Effector CD4-positive, alpha-beta T cell (primary cell): ENCODE measurements around the gene NPLOC4.
A peak's percentile ranks its signal among the peaks of the same experiment; 100 is the strongest.
"Not testable (repeated sequence)": the region's sequence is repeated elsewhere in the genome, so short reads cannot be mapped to it uniquely, and the experiment has no call there.

Source experiments
- DNase-seq: peaks from one replicate; pipeline ENCODE4 v3.0.0-alpha.2; 2020
- total RNA-seq: gene quantifications from one replicate; lab custom pipeline; 2026; lab: John Stamatoyannopoulos, UW

The NPLOC4 gene
- 119 reads per million, percentile 85 among the genes with 10 or more reads in this experiment for total RNA-seq

DNA sequence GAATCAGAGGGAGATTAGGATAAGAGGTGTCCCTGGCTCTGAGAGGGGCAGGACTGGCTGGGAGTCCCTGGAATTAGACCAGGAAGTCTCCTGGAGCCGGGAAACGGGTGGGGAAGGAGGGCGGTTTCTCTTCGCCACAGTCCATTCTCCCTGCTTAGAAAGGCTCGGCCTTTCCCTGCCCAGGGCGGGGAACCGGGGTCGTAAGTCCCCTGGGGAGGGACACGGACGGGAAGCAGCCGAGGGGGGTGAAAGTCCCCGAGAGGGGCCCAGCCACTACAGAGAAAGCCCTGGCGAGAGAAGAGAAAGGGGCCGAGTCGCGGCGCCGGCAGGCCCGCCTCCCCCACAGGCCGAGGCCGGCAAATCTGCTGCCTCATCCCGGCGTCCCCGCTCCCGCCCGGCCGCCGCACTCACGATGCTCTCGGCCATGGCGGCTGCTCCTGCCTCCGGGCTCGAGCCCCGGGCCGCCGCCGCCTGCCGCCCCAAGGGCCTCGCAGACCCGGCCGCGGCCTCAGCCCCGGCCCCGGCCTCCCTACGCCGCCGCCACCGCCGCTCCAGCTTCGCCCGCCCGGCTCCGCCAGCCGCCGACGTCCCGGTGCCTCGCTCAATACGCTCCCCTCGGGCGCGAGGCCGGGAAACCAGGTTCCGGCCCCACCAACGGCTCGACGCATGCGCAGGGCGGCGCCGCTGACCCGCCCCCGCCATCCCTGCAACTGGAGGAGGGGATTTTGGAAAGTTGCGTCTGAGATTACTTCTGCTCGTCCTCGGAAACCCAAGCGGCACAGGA, at the start of gene NPLOC4, which contains the start of gene TSPAN10:
TSS of gene NPLOC4 (minus strand) at position 608 of the 784 bp plus-strand sequence. CDS start at position 426, 182 bp downstream.
TSS of gene TSPAN10 (plus strand) at position 692 of the 784 bp plus-strand sequence. CDS start 5,217 bp downstream, outside the sequence.
- peak; percentile 69 for DNase-seq

DNA sequence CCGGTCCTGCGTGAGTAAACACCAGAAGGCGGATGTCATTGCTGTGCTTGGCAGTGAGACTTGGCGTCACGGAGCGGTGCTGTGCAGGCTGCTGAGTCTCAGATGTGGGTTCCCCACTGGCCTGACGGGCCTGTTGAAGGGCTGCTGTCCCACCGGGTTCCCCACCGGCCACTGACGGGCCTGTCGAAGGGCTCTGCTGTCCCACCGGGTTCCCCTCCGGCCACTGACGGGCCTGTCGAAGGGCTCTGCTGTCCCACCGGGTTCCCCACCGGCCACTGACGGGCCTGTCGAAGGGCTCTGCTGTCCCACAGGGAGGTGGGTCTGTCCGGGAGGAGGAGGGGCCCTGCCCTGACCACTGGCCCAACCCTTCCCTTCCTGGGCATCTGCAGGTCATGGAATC, 49.7 kb upstream of the NPLOC4 start:
- DNase-seq: no peak

DNA sequence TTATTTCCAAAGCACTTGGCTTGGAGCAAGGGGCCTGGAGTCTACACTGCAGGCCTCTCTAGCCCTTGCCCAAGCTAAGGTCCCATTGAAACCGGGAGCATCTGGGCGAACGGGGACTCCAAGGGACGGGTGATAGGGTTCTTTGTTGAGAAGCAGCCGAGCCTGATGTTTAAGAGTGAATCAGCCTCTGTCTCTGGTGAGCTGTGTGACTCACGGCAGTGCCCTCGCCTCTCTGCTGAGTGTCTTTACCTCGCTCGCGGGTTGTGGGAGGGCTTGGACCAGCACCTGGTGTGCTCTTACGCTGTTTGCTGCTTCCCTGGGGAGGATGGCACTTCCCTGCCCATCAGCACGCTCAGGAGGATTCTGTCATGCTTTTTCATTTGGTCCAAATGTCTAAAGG, 48.2 kb upstream of the NPLOC4 start:
- DNase-seq: no peak

DNA sequence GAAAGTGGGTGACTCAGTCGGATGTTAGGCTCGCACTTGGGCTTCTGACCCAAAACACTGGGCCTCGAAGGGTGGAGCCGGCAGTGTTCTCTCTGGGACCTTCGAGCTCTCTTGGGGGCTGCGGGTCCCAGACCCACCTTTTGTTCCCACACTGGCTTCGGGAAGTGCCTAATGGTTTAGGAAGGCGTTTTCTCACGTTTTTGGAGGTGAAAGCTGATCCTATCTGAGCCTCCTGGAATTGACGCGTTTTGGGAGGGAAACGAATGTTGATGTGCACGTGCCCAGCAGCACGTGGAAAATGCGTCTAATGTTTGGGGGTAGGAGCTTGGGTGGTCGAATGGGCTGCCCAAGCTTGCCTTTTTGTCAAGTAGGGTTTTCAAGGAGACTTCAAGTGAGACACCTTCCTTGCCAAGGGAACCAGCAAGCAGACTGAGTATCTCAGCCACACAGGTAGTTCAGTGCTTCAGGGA, 47.6 kb upstream of the NPLOC4 start:
- DNase-seq: no peak

DNA sequence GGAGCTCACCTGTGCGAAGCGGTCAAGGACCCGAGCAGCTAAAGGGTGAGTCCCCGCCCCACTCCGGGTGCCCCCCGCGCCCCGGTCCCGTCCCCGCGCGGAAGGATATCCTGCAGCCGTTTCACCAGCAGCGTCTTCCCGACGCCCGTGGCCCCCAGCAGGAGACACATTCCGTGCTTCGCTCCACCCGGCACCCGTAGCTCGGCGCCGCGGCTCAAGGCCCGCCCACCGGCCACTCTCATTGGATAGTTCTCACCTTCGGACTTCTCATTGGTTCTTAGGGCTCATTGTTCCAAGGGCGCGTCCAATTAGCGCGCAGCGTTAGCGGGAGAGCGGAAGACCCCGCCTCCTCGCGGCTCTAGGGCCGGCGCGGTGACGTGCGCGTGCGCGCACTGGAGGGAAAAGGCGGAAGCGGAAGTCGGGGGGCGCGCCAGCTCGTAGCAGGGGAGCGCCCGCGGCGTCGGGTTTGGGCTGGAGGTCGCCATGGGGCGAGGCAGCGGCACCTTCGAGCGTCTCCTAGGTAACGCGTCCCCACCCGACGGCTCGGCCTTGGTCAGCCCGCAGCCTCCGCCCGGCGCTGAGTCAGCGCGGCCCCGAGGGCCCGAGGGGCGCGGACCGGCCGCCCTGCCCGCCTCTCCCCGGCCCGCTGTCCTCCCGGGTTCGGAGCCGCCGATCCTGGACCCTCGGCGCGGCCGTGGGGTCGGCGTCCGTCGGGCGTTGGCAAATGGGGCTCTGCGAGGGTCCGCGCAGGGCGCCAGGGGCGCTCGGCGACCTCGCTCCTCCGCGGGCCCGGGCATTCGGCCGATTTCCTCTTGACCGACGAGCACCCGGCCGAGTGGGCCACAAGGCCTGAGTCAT, 46.9 kb upstream of the NPLOC4 start, which contains the start of the genes ARL16 and HGS:
TSS of gene ARL16 (minus strand) at position 214 of the 858 bp plus-strand sequence. CDS start at position 170, 44 bp downstream.
TSS of gene HGS (plus strand) at position 428 of the 858 bp plus-strand sequence. CDS start at position 484, 56 bp downstream.
- peak; percentile 95 for DNase-seq

DNA sequence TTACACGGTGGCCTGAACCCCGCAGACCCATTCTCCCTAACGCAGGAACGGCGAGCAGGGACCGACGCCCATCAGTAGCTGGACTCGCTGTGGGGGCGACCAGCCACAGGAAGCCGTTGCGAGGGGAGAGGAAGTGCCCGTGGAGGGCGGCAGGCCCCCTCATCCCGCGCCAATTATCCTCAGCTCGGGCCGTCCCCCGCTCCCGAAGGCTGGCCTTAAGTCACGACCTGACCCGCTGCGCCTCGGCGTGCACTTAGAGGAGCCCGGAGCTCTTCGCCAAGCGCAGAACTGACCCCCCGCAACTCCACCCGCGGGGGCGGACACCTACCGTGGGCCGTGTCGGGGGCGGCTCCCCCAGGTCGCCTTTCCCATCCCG, 46.3 kb upstream of the NPLOC4 start:
- no peak for DNase-seq

DNA sequence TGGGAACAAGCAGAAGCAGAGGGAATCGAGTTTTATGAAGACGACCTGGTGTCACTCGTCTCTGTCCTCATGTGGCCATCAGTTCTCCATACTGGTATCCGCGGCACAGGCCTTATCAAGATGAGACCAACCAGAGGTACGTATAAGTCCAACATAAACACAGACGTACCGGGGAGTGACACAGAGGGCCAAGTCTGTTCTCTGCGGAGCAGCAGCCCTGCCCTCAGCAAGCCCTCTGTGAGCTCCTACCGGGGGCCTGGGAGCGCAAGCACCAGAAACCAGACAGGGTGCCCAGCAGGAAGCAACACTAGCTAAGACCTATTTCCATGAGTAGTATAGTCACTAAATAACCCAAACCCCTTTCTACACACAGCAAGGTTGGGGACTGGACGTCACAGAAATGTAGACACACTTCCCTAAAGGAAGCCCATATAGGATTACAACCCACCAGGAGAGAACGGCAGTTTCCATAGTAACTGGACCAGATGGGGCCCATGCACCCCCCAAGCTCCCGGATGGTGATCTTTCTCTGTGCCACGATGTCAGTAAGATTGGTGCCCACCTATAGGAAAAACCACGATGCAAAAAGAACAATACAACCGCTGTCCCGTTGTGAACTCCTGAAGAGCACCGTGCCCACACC, 45.8 kb upstream of the NPLOC4 start:
- DNase-seq: no peak

DNA sequence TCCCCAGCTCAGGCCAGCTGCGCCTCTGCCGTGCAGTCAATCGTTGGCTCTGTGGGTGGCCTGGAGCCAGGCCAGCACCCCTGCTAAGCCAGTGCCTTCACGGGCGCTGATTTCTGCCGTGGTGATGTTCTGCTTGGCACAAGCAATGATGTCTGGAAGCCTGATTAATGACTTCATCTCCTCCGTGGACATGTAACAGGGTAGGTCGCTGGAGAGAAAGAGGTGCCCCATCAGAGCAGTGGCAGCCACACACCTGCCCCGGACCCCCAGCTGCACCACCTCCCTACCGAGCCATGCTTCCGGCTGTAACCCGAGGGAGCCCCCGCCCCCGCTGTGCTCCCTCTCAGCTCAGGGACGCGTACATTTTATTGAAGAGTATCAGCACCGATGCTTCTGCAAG, 44.8 kb upstream of the NPLOC4 start:
- DNase-seq: no peak

DNA sequence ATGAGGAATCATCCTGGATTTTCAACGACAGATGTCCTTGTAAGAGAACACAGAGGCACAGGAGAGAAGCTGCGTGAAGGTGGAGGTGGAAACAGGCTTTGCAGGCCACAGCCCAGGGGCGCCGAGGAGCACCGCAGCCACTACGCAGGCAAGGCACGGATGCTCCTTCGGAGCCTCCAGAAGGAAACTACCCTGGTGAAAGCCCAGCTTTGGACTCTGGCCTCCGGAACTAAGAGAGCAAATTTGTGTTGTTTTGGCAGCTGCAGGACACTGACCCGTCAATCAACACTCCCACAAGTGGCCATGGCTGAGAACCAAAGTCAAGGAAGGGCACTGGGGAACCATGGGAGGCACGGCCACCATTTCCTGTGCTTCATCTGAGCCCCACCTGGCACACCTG, 43.2 kb upstream of the NPLOC4 start:
- no peak for DNase-seq

DNA sequence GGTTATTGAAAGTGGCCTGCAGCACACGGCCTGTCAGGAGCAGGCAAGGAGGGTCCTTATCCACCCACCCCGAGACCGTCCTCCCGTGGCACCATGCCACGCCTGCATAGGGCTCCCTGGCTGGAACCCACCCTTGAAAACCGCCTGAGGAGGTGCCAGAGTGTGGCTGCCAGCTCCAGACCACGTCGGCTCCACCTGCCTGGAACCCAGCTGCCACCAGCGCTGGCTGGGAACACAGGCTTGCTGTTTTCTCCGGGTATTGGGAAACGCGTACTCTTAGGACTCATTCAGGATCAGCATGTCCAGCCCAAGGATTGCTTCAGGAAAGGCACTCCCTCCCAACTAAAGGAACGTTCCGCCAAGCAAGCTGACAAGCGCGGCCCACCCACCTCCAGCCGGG, 40.0 kb upstream of the NPLOC4 start:
- DNase-seq: no peak

DNA sequence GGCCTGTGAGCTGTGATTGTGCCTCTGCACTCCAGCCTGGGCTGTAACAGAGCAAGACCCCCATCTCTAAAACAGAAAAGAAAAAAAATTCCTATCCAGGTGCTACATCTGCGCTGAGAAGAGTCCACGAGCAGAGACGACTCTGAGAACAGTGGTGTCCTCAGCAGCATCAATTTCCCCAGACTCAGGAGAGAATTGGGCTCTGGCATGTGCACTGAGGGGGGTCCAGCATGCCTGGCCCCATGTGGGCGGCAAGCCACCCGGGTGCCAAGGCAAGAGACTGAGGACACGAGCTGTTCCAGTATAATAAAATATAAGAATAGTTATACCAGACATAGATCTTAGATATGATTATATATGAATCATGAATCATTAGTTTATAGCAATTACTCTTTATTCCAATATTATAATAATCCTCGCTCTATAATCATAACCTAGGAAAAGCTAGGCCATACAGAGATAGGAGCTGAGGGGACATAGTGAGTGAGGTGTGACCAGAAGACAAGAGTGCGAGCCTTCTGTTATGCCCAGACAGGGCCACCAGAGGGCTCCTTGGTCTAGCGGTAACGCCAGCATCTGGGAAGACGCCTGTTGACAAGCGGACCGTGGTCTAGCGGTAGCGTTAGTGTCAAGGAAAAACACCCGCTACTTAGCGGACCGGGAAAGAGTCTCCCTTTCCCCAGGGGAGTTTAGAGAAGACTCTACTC, 38.8 kb upstream of the NPLOC4 start:
- DNase-seq: not testable (repeated sequence)

DNA sequence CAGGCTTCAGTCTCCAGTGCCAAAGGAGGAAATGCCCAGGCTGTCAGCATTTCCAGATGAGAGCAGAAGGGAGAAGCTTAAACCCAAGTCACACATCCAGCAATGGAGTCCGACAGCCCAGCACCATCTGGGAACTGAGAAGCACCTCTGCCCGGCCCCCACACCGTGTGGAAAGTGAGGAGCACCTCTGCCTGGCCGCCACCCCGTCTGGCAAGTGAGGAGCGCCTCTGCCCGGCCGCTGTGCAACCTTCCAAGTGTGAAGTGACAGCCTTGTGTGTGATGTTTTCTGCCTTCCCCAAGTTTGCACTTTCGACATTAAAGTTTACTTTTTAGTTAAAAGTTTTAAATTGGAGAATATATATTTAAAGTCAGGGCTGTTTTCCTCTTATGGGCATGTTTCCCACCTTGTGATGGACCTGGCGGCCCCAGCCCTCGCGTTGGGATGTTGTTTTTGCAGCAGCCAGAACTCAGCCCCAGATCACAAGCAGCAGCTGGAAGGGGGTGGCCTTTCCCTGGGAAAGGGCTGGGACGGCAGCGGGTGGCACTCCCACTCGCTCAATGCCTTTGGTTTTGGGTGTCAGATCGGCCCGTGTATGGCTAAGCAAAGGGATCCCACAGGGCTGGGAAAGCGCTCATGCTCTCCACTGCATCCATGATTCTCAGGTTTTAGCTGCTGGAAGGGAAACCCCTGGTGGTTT, 36.8 kb upstream of the NPLOC4 start:
- no peak for DNase-seq

DNA sequence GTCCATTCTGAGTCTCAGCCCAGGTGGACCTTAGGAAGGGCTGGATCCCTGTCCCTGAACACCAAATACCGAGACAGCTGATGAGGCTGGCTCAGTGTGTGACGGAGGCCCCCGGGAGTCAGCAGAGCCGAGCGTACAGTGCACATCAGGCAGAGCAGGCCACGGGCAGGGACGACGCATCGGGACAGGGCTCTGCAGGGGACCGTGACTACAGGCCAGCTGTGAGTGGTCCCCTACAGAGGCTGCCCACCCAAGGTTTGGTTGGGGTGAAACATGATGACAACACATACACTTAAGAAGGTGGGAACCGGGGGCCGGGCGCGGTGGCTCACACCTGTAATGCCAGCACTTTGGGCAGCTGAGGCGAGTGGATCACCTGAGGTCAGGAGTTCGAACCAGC, 36.0 kb upstream of the NPLOC4 start:
- DNase-seq: no peak

DNA sequence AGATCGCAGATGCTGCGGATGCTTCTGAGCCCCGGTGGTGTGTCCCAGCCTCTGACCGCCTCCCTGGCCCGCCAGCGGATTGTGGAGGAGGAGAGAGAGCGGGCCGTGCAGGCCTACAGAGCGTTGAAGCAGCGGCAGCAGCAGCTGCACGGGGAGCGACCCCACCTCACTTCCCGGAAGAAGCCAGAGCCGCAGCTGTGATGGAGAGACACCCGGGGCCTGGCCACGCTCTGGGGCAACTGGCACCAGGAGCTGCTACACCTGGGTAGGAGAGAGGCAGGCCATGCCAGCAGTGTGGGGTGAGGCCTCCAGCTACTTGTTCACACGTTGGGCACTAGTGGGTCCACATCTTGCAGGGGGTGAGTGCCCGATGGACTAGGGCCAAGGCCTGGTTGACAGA, 35.6 kb upstream of the NPLOC4 start:
- no peak for DNase-seq

DNA sequence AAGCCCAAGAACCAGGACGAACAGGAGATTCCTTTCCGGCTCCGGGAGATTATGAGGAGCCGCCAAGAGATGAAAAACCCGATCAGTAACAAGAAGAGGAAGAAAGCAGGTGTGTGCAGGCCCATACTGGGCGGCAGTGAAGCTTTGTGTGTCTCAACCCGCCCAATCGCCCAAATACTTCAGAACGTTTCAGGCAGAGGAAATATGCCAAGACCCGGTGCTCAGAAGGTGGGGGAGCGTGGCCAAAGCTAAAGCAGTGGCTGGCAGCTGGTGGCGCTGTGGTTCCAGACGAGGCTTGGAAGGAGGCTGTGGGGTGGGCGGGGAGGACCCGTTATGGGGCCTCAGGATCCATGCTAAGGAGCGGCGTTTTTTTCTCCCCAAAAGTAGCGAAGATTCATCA, 30.8 kb upstream of the NPLOC4 start:
- DNase-seq: no peak

DNA sequence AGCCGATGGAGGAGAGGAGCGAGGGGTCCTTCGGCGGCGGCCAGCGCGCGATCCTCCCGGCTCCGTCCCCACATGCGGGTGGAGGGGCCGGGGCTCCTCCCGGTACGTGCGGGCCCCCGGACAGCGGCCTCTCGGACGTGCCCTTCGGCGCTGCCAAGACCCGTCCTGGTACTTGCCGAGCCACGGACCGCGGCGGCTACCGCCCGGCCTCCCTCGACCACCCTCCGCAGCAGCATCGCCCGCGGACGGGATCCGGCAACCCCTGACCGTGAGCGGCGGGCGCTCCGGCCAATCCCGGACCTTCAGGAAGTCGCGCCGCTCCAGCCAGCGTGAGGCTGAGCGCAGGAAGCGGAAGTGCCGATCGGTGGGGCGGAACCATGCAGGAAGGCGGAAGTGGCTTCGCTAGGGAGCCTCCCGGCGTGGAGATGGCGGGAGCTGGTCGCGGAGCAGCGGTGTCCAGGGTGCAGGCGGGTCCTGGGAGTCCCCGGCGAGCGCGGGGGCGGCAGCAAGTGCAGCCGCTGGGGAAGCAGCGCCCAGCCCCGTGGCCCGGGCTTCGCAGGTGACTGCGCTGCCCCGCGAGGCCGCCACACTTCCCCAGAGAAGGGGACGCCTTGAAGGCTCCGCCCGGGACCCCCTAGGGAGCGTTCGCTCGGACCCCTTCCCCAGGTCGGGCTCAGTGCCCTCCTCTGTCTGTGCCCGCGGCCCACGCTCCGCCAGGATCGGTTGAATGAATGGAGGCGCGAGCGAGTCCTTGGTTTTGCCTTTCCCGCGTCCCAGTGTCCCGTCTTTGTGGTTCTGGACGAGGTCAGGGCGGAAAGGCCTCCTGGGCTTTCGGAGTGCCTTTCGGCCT, 29.7 kb upstream of the NPLOC4 start, which contains the start of the genes CCDC137 and OXLD1:
TSS of gene CCDC137 (plus strand) at position 396 of the 850 bp plus-strand sequence. CDS start at position 426, 30 bp downstream.
TSS of gene OXLD1 (minus strand) at position 264 of the 850 bp plus-strand sequence. CDS start at position 236, 28 bp downstream.
- peak; percentile 92 for DNase-seq

DNA sequence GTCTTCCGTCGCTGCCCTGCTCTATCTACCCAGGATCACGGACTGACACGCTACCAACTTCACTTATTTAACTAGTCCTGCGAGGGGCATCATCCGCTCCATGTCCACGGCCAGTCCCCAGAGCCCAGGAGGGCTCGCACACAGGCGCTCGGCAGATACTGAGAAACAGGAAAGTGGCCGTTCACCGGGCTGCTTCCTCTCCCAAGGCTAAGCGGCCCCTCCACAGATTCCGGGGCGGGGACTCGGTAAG, 29.1 kb upstream of the NPLOC4 start:
- no peak for DNase-seq

DNA sequence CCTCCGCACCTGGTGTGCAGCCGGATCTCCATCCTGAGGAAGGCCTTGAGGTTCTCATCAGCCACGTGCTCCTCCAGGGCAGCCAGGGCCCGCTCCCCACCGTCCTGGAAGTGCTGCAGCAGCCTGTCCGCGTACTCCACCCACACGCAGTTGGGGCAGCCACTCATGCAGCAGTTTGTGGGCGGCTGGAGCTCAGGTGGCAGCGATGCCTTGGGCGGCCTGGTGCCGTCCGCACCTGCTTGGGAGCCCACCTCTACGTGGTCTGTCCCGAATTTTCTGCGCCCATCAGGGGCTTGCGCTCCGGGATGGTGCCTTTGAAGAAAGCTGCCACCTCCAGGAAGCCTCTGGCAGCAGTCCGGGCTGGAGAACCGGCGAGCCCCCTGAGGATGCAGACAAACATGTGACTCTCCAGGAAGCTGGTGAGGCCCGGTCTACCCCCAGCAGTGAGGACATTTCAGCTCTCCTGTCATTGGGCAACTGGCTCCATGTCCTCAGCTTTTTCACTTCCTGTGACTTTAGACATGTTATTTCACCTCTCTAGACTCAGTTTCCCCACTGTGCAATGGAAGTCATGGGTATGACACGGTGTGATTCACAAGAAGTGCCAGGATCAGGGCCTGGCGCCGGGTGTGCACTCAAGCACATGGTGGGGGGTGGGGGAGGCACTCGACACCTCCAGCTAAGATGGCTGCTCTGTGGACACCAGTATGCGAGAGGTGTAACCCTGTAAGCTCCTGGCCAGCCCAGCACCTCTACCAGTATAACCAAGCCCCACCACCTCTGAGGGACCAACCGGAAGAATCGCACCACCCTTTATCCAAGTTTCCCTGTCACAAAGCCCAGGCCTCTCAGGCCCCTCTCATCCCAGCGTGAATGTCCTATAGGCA, 28.5 kb upstream of the NPLOC4 start:
- DNase-seq: no peak

DNA sequence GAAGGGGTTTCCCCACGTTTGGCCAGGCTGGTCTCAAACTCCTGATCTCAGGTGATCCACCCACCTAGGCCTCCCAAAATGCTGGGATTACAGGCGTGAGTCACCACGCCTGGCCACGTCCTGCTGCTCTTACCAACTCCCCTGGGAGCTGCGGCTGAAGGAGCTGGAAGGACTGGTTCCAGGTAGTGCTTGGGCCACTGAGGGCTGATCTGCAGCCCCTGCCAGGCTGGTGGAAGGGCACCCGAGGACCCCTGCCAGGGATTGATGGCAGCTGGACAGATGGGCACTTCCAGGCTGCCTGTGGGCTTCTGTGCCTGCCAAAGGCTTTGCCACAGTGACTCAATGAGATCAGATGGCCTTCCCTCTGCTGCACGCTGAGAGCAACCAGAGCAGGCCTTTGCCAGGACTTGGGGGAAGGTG, 27.1 kb upstream of the NPLOC4 start:
- no peak for DNase-seq
